DMS 273 (cell line): ENCODE data around the gene CASP10.

Source experiments
- DNase-seq: peaks from one replicate; lab custom pipeline; 2025; ENCODE audit not compliant: unreplicated experiment; lab: John Stamatoyannopoulos, UW

Gene CASP10

GRCh38 chr2:201257956-201258665 lies 75.2 kb downstream of the CASP10 start:
- peak; percentile 72 for DNase-seq

- DNase-seq, result no peak
Measured at GRCh38 chr2:201258666-201259615, 76.0 kb downstream of the CASP10 start.

DNA sequence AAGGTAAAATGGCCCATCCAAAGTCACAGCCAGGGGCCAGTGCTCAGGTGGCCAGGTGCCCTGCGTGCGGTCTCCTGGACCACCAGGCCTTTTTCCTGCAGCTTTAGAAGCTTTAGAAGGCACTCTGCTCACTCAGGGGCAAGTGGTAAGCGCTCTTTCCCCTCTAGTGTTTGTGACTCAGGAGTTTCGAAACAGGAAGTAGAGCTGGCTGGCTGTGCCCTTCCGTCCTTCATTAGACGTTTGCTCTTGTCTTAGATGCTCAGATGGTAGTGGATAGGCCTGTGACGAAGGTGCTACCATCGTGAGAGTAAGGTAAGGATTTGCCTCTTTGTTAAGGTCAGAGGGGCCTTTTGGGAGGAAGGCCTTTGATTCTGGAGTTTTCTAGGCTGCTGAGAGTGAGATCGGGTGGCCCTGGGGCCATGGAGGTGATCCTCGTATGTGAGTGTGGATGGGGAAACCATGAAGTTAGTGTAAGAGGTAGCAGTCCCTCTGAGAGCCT lies 77.4 kb downstream of the CASP10 start, which contains the start of gene CASP8:
Gene CASP8 (plus strand): TSS at position 235 of the 499 bp plus-strand sequence. CDS start 5,951 bp downstream, outside the sequence.
- DNase-seq, result no peak

DNA sequence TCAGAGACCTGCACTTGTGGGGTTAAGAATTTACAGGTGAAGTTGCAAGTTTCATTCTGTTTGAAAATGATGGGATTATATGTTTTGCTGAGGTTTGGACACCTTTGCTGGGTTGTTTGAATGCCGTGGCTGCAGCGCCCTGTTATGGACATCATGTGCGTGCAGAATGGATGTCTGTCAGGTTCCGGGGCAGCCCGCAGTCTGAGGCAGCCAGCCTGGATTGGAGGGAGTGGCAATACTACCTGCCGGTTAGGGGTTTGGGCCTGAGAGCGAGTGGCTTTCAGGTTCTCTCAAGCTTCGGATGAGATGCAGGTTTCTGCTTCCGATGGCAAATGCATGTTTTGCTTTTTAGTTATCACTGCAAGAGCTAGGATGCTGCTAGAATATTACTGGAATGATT lies 78.5 kb downstream of the CASP10 start:
- DNase-seq, result no peak

DNA sequence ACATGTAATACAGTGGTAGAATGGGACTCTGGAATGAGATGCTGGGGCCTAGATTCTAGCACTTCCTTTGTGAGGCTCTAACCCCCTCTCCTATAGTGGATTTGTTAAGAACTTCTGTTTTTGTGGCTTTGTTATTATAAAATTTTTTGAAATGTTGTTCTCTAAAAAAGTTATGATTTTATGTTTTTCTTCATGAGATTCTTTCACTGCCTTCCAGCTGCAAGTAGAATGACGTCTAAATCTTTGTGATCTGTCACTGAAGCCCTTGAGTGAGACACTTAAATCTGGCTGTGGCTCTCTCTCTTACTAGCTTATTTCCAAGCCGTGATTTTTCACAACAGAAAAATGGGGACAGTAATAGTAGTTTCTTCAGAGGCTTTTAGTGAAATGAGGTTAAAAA lies 79.0 kb downstream of the CASP10 start:
- no peak for DNase-seq

DNA sequence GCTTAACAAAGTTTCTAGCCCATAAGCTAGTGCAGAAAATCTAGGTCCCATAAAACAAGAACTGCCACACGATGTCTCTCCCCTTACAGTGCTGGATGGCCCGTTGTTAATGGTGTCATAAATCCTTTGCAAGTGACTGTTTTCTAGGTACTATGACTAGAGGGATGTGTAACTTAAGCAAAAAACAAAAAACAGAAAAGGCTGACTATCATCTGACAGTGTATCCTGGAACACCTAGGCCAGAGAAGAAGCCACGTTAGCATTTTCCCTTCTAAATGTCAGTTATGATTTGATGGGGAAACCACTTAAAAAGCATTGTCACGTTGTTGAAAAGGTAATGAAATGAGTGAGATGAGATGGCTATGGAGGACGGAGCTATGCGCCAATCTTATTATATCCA lies 79.8 kb downstream of the CASP10 start:
- DNase-seq, result no peak

GRCh38 chr2:201263779-201264178 lies 80.8 kb downstream of the CASP10 start:
- DNase-seq, result no peak

DNA sequence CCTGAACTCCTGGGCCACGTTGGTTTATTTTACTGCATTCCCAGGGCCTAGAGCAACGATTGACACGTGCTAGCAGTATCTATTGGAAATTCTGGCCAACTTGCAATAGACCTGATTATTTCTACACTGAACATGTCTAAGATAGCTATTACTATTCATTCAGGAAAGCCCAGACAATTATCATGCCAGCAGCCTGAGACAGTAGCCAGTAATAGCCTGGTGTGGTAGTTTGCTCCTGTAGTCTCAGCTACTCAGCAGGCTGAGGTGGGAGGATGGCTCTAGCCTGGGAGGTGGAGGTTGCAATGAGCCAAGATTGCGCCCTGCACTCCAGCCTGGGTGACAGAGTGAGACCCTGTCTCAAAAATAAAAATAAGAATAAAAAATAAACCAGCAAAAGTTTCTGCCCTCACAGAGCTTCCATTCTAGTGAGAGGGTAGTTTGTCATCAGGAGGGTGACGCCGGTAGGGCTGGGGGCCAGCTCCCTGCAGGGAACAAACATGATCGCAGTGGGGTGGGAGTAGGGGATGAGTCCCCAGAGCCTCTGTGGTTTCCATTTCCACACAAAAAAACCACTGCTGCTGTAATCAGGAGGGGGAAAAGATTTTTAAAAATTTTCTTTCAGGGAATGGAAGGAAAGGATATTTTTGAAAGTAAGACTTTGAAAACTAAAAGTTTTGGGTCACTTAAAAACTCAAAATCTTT lies 81.7 kb downstream of the CASP10 start:
- DNase-seq, result no peak

DNA sequence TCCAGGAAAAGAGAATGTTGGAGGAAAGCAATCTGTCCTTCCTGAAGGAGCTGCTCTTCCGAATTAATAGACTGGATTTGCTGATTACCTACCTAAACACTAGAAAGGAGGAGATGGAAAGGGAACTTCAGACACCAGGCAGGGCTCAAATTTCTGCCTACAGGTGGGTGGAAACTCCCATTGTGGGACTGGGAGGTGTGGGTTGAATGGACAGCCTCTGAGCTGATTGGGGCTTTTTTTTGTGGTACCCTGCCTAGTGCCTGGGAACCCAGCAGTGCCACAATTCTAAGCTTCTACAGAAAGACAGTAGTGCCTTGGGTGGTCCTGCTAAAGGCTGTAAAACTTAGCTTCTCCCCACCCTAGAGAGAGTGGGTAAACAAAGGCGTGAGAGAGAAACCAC lies 83.7 kb downstream of the CASP10 start:
- no peak for DNase-seq

GRCh38 chr2:201267278-201268030 lies 84.5 kb downstream of the CASP10 start:
- no peak for DNase-seq

GRCh38 chr2:201269764-201270163 lies 86.8 kb downstream of the CASP10 start:
- no peak for DNase-seq

GRCh38 chr2:201270293-201271001 lies 87.5 kb downstream of the CASP10 start:
- no peak for DNase-seq

DNA sequence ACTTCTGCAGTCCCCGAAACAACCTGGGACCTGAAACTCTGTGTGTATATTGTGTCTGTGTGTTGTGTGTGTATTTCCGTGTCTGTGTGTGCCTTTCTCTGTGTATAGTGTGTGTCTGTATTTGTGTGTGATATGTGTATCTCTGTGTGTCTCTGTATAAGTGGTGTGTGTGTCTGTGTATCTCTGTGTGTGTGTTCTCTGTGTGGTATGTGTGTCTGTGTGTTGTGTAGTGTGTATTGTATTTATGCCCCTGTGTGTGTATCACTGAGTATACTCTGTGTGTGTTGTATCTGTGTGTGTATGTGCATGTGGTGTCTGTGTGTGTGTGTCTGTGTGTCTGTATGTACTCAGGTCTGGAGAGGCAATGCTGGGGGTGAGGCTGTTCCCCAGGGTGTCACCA lies 89.0 kb downstream of the CASP10 start:
- DNase-seq, result no peak

DNA sequence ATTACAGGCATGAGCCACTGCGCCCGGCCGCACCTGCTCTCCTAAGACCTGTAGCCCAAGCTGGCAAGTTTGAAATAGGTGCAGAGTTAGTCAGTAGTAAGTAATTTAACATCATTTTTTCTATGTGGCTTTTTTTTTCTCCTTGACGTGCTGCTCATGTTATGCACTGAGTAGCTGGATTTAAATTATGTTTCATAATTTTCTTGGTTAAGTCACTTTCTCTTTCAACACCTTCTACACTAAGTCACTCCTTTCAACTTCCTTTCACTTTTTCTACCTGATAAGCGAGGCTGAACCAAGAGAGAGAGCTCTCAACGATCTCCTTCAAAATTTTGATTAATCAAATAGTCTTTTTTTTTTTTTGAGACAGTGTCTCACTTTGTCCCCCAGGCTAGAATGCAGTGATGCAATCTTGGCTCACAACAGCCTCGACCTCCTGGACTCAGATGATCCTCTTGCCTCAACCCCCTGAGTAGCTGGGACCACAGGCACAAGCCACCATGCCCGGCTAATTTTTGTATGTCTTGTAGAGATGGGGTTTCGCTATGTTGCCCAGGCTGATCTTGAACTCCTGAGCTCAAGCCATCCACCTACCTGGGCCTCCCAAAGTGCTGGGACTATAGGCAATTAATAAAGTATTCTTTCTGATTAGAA lies 90.5 kb downstream of the CASP10 start:
- no peak for DNase-seq

GRCh38 chr2:201275069-201275468 lies 92.1 kb downstream of the CASP10 start:
- DNase-seq, result no peak

DNA sequence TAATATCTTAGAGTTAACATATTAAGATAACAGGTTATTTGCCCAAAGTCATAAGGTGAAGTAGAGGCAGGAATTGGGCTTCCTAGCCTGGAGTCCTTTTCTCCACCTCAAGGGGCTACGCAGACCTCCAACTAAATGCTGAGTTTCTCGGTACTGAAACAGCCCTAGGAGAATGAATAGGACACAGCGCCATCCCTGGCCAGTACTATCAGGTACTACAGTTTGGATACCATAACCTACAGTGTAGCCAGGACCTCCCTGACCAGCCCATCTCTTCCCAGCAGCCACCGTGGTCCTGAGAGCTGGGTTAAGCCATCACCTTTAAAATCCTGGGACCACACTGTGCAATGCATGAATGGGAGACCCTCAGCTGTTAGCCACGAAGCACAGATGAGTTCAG lies 93.0 kb downstream of the CASP10 start:
- DNase-seq, result no peak

DNA sequence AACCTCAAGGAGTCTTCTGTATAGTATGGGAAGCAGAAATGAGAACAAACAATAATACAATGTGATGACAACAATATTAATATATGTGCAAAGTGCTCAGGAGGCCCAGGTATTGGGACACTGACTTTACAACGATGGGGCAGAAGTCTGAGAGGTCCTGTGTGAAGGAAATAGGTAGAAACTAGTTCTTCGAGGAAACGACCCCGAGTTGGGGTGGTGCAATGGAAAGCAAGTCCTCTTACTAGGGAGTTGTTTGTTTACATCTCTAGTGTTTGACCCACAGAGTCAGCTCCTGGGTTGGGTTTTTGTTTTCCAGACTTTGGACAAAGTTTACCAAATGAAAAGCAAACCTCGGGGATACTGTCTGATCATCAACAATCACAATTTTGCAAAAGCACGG lies 93.6 kb downstream of the CASP10 start:
- no peak for DNase-seq
